GM06990 (cell line): Measurements from ENCODE around the gene CPEB1.

ENCODE experiments used
- DNase-seq: peaks from one replicate; pipeline ENCODE4 v3.0.0-alpha.2; 2011; ENCODE audit not compliant: insufficient read length; ENCODE audit errors: extremely low read depth
- H3K27me3 ChIP-seq: replicated peaks from 2 replicates; pipeline ENCODE4 v1.6.0; 2011; ENCODE audit warnings: low read length; ENCODE audit not compliant: control insufficient read depth, insufficient read depth
- H3K36me3 ChIP-seq: 2 replicates; pipeline ENCODE4 v1.5.1; 2011; ENCODE audit warnings: low read length; ENCODE audit not compliant: control insufficient read depth, insufficient read depth
- H3K4me3 ChIP-seq: replicated peaks from 2 replicates; pipeline ENCODE4 v1.5.1; 2011; ENCODE audit warnings: low read depth, mild to moderate bottlenecking, control low read depth, low read length
- CTCF ChIP-seq: IDR thresholded peaks from 2 replicates; pipeline ENCODE4 v1.5.1; 2011; ENCODE audit warnings: low read length, control low read depth, mild to moderate bottlenecking, inconsistent platforms; ENCODE audit not compliant: insufficient read depth, poor library complexity, severe bottlenecking

The CPEB1 gene

GRCh38 chr15:82599862-82600261, 47.3 kb downstream of the CPEB1 start:
- no peak for DNase-seq
- no peaks in the 10 kb centered on the region for H3K36me3 ChIP-seq
- no peaks in the 10 kb centered on the region for H3K27me3 ChIP-seq
- H3K4me3 ChIP-seq: no peak overlapping the region
- no peak for TF ChIP-seq CTCF

- DNase-seq: no peak
- H3K4me3 ChIP-seq: no peak overlapping the region
- TF ChIP-seq CTCF: no peak
- H3K36me3 ChIP-seq: no peaks in the 10 kb centered on the region
- no peaks in the 10 kb centered on the region for H3K27me3 ChIP-seq
Observed at GRCh38 chr15:82597815-82598214, 49.3 kb downstream of the CPEB1 start.

GRCh38 chr15:82595766-82596165, 51.4 kb downstream of the CPEB1 start:
- H3K27me3 ChIP-seq: no peaks in the 10 kb centered on the region
- H3K4me3 ChIP-seq: no peak overlapping the region
- no peak for TF ChIP-seq CTCF
- no peaks in the 10 kb centered on the region for H3K36me3 ChIP-seq
- DNase-seq: no peak

GRCh38 chr15:82595203-82595602, 52.0 kb downstream of the CPEB1 start:
- no peak for DNase-seq
- Histone ChIP-seq H3K36me3 (no peaks in the 10 kb centered on the region), H3K4me3 (no peak overlapping the region), H3K27me3 (no peaks in the 10 kb centered on the region)
- TF ChIP-seq CTCF: no peak

GRCh38 chr15:82587805-82588204, 59.4 kb downstream of the CPEB1 start:
- no peak for TF ChIP-seq CTCF
- Histone ChIP-seq H3K27me3 (no peaks in the 10 kb centered on the region), H3K4me3 (no peak overlapping the region), H3K36me3 (no peaks in the 10 kb centered on the region)
- no peak for DNase-seq

GRCh38 chr15:82585072-82585471, 62.1 kb downstream of the CPEB1 start:
- no peak for DNase-seq
- H3K4me3 ChIP-seq: no peak overlapping the region
- no peaks in the 10 kb centered on the region for H3K27me3 ChIP-seq
- no peaks in the 10 kb centered on the region for H3K36me3 ChIP-seq
- TF ChIP-seq CTCF: no peak
